ENCODE measurements around the gene PITPNC1. TPM values are rescaled to one million over a fixed set of nuclear protein-coding genes. Genes with fewer than 3 reads are reported as not detected.
A peak's percentile ranks its signal among the peaks of the same experiment; 100 is the strongest.
"Not testable (repeated sequence)": the region's sequence is repeated elsewhere in the genome, so short reads cannot be mapped to it uniquely, and the experiment has no call there.

PITPNC1 gene
- total RNA-seq, 2 donors from 2014 or later, result 79.5 to 109 TPM

- Mint-ChIP-seq H3K4me1 (ENCODE audit: low read depth) (no peaks in the 10 kb centered on the region), H3K27me3 (ENCODE audit: low read depth) (no peaks in the 10 kb centered on the region), H3K9me3 (no peaks in the 10 kb centered on the region), H3K27ac (no peak overlapping the region), H3K36me3 (ENCODE audit: insufficient read depth in 2 of 2) (no peaks in the 10 kb centered on the region), H3K4me3 (no peak overlapping the region)
- no peak for DNase-seq
- no peak for ATAC-seq (replicated peaks in 1 of 2)
Observed at GRCh38 chr17:67644061-67644460, 267.0 kb downstream of the PITPNC1 start.

DNA sequence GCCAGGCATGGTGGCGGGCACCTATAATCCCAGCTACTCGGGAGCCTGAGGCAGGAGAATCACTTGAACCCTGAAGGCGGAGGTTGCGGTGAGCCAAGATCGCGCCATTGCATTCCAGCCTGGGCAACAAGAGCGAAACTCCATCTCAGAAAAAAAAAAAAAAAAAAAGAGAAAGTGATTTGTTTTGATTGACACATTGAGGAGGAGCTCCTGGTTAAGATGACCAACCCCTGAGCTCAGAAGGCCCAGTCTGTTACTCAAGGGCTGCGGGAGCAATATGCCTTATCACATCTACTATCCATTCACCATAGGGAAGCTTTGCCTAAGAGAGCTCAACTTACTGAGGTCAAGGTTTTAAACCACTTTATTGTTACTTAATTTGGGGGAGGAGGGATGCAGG lies 268.1 kb downstream of the PITPNC1 start:
- H3K4me3 Mint-ChIP-seq; H3K9me3 Mint-ChIP-seq; H3K27ac Mint-ChIP-seq; H3K36me3 Mint-ChIP-seq (ENCODE audit: insufficient read depth in 2 of 2); ATAC-seq (replicated peaks in 1 of 2); H3K27me3 Mint-ChIP-seq (ENCODE audit: low read depth); H3K4me1 Mint-ChIP-seq (ENCODE audit: low read depth); DNase-seq: not testable (repeated sequence)

DNA sequence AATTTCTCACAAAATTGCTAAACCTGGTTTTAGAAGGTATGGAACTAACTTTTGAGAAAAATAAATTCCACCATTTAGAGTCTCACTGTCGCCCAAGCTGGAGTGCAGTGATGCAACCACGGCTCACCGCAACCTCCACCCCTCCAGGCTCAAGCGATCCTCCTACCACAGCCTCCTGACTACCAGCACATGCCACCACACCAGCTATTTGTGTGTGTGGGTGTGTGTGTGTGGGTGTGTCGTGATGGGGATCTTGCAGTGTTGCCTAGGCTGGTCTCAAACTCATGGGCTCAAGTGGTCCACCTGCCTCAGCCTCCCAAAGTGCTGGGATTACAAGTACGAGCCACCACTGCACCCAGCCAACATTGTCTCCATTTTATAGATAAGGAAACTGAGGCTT lies 269.4 kb downstream of the PITPNC1 start:
- DNase-seq (no peak), ATAC-seq (replicated peaks in 1 of 2) (no peak)
- no peaks in the 10 kb centered on the region for H3K36me3 Mint-ChIP-seq (ENCODE audit: insufficient read depth in 2 of 2)
- H3K9me3 Mint-ChIP-seq, result no peaks in the 10 kb centered on the region
- H3K27me3 Mint-ChIP-seq (ENCODE audit: low read depth), result no peaks in the 10 kb centered on the region
- H3K4me1 Mint-ChIP-seq (ENCODE audit: low read depth), result peaks cover under 1% of the 10 kb centered on the region
- H3K27ac Mint-ChIP-seq, result no peak overlapping the region
- H3K4me3 Mint-ChIP-seq, result no peak overlapping the region

- H3K4me1 Mint-ChIP-seq (ENCODE audit: low read depth), result peaks cover 5% of the 10 kb centered on the region
Observed at GRCh38 chr17:67647482-67647881, 270.4 kb downstream of the PITPNC1 start.

GRCh38 chr17:67648032-67648905 lies 271.2 kb downstream of the PITPNC1 start:
- Mint-ChIP-seq H3K9me3 (no peaks in the 10 kb centered on the region), H3K27ac (peak overlapping the region; percentile 46), H3K4me3 (no peak overlapping the region), H3K36me3 (ENCODE audit: insufficient read depth in 2 of 2) (no peaks in the 10 kb centered on the region), H3K27me3 (ENCODE audit: low read depth) (no peaks in the 10 kb centered on the region), H3K4me1 (ENCODE audit: low read depth) (peaks cover 5% of the 10 kb centered on the region)
- DNase-seq (no peak), ATAC-seq (replicated peaks in 1 of 2) (no peak)

More at GRCh38 chr17:67647482-67647881, 270.4 kb downstream of the PITPNC1 start:
- Mint-ChIP-seq H3K4me3 (no peak overlapping the region), H3K36me3 (ENCODE audit: insufficient read depth in 2 of 2) (no peaks in the 10 kb centered on the region), H3K9me3 (no peaks in the 10 kb centered on the region), H3K27me3 (ENCODE audit: low read depth) (no peaks in the 10 kb centered on the region), H3K27ac (peak overlapping the region; percentile 46)
- ATAC-seq (replicated peaks in 1 of 2) (no peak), DNase-seq (no peak)

DNA sequence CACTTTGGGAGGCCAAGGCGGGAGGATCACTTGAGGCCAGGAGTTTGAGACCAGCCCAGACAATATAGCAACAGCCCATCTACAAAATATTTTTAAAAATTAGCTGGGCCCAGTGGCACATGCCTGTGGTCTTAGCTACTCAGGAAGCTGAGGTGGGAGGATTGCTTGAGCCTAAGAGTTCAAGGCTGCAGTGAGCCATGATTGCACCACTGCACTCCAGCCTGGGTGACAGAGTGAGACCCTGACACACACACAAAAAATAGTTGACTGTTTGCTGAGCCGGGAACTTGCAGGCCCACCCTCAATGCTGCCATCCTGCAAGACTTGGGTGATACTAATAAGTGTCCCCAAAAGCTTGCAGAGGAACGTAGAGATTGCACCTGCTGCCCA lies 271.8 kb downstream of the PITPNC1 start:
- not testable (repeated sequence) for H3K27ac Mint-ChIP-seq; H3K4me3 Mint-ChIP-seq; H3K4me1 Mint-ChIP-seq (ENCODE audit: low read depth); H3K9me3 Mint-ChIP-seq; DNase-seq; H3K36me3 Mint-ChIP-seq (ENCODE audit: insufficient read depth in 2 of 2); H3K27me3 Mint-ChIP-seq (ENCODE audit: low read depth); ATAC-seq (replicated peaks in 1 of 2)

GRCh38 chr17:67649891-67650290 lies 272.8 kb downstream of the PITPNC1 start:
- H3K27me3 Mint-ChIP-seq (ENCODE audit: low read depth), result no peaks in the 10 kb centered on the region
- no peak overlapping the region for H3K27ac Mint-ChIP-seq
- DNase-seq (no peak), ATAC-seq (replicated peaks in 1 of 2) (no peak)
- H3K4me3 Mint-ChIP-seq, result no peak overlapping the region
- no peaks in the 10 kb centered on the region for H3K36me3 Mint-ChIP-seq (ENCODE audit: insufficient read depth in 2 of 2)
- no peaks in the 10 kb centered on the region for H3K9me3 Mint-ChIP-seq
- peaks cover 5% of the 10 kb centered on the region for H3K4me1 Mint-ChIP-seq (ENCODE audit: low read depth)

- not testable (repeated sequence) for H3K9me3 Mint-ChIP-seq; ATAC-seq (replicated peaks in 1 of 2); H3K36me3 Mint-ChIP-seq (ENCODE audit: insufficient read depth in 2 of 2); H3K27ac Mint-ChIP-seq; DNase-seq; H3K4me1 Mint-ChIP-seq (ENCODE audit: low read depth); H3K27me3 Mint-ChIP-seq (ENCODE audit: low read depth)
- H3K4me3 Mint-ChIP-seq, result peak overlapping the region in 1 of 2 donors; percentile 27
Observed at GRCh38 chr17:67651218-67651579, 274.1 kb downstream of the PITPNC1 start.

DNA sequence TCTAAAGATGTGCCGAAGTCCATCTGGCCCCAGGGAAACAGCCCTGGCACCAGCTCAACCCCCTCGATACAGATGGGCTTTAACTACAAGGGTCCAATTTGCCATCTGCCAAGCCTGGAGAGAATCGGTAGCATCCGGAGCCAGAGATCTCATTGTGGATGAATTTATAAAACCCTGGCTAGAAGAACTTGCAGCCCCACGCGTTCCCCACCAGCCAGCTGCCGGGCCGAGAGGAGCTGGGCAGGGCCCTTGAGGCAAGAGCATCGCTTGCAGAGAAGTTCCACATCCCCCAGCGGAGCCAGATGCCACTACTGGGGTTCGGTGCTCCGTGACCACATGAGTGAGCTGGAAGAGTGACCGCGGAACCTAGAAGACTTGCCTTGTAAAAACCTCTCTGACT lies 275.4 kb downstream of the PITPNC1 start:
- Mint-ChIP-seq H3K27ac (no peak overlapping the region), H3K4me3 (no peak overlapping the region), H3K4me1 (ENCODE audit: low read depth) (peaks cover 5% of the 10 kb centered on the region), H3K36me3 (ENCODE audit: insufficient read depth in 2 of 2) (peaks cover 0 to under 1% of the 10 kb centered on the region in 2 donors), H3K27me3 (ENCODE audit: low read depth) (no peaks in the 10 kb centered on the region), H3K9me3 (no peaks in the 10 kb centered on the region)
- ATAC-seq (replicated peaks in 1 of 2) (no peak), DNase-seq (no peak)

GRCh38 chr17:67655478-67656148 lies 278.5 kb downstream of the PITPNC1 start:
- no peak for ATAC-seq (replicated peaks in 1 of 2)

GRCh38 chr17:67656494-67657203 lies 279.6 kb downstream of the PITPNC1 start:
- Mint-ChIP-seq H3K27ac (peak overlapping the region; percentile 49), H3K36me3 (ENCODE audit: insufficient read depth in 2 of 2) (peaks cover 7 to 21% of the 10 kb centered on the region in 2 donors), H3K4me1 (ENCODE audit: low read depth) (peaks cover 14% of the 10 kb centered on the region), H3K4me3 (peak overlapping the region in 1 of 2 donors; percentile 3), H3K27me3 (ENCODE audit: low read depth) (no peaks in the 10 kb centered on the region), H3K9me3 (peaks cover 8 to 10% of the 10 kb centered on the region in 2 donors)
- ATAC-seq (replicated peaks in 1 of 2) (no peak), DNase-seq (no peak)

More at GRCh38 chr17:67655478-67656148, 278.5 kb downstream of the PITPNC1 start:
- Mint-ChIP-seq H3K4me3 (no peak overlapping the region), H3K27me3 (ENCODE audit: low read depth) (no peaks in the 10 kb centered on the region), H3K27ac (no peak overlapping the region), H3K4me1 (ENCODE audit: low read depth) (peaks cover 16% of the 10 kb centered on the region), H3K9me3 (peaks cover 6 to 8% of the 10 kb centered on the region in 2 donors), H3K36me3 (ENCODE audit: insufficient read depth in 2 of 2) (peaks cover 7 to 16% of the 10 kb centered on the region in 2 donors)
- DNase-seq, result no peak

GRCh38 chr17:67657596-67657995 lies 280.5 kb downstream of the PITPNC1 start:
- H3K4me1 Mint-ChIP-seq (ENCODE audit: low read depth), result peaks cover 11% of the 10 kb centered on the region
- H3K27me3 Mint-ChIP-seq (ENCODE audit: low read depth), result no peaks in the 10 kb centered on the region
- H3K27ac Mint-ChIP-seq, result no peak overlapping the region
- H3K4me3 Mint-ChIP-seq, result no peak overlapping the region
- H3K9me3 Mint-ChIP-seq, result peaks cover 8 to 10% of the 10 kb centered on the region in 2 donors
- ATAC-seq (replicated peaks in 1 of 2) (no peak), DNase-seq (no peak)
- H3K36me3 Mint-ChIP-seq (ENCODE audit: insufficient read depth in 2 of 2), result peaks cover 7 to 22% of the 10 kb centered on the region in 2 donors

- peaks cover 7 to 23% of the 10 kb centered on the region in 2 donors for H3K36me3 Mint-ChIP-seq (ENCODE audit: insufficient read depth in 2 of 2)
- ATAC-seq (replicated peaks in 1 of 2), result no peak
- H3K27ac Mint-ChIP-seq, result no peak overlapping the region
- no peaks in the 10 kb centered on the region for H3K27me3 Mint-ChIP-seq (ENCODE audit: low read depth)
- H3K9me3 Mint-ChIP-seq, result peaks cover 8 to 12% of the 10 kb centered on the region in 2 donors
- H3K4me3 Mint-ChIP-seq, result no peak overlapping the region
- H3K4me1 Mint-ChIP-seq (ENCODE audit: low read depth), result peaks cover 11% of the 10 kb centered on the region
- no peak for DNase-seq
Observed at GRCh38 chr17:67658265-67658664, 281.2 kb downstream of the PITPNC1 start.
